ENCODE measurements around the gene KDM1B. TPM values are rescaled to one million over a fixed set of nuclear protein-coding genes. Genes with fewer than 3 reads are reported as not detected.
A peak's percentile ranks its signal among the peaks of the same experiment; 100 is the strongest.

Gene KDM1B, protein sequence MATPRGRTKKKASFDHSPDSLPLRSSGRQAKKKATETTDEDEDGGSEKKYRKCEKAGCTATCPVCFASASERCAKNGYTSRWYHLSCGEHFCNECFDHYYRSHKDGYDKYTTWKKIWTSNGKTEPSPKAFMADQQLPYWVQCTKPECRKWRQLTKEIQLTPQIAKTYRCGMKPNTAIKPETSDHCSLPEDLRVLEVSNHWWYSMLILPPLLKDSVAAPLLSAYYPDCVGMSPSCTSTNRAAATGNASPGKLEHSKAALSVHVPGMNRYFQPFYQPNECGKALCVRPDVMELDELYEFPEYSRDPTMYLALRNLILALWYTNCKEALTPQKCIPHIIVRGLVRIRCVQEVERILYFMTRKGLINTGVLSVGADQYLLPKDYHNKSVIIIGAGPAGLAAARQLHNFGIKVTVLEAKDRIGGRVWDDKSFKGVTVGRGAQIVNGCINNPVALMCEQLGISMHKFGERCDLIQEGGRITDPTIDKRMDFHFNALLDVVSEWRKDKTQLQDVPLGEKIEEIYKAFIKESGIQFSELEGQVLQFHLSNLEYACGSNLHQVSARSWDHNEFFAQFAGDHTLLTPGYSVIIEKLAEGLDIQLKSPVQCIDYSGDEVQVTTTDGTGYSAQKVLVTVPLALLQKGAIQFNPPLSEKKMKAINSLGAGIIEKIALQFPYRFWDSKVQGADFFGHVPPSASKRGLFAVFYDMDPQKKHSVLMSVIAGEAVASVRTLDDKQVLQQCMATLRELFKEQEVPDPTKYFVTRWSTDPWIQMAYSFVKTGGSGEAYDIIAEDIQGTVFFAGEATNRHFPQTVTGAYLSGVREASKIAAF
- 9.7 and 9.9 TPM in 2 replicates for total RNA-seq

DNA sequence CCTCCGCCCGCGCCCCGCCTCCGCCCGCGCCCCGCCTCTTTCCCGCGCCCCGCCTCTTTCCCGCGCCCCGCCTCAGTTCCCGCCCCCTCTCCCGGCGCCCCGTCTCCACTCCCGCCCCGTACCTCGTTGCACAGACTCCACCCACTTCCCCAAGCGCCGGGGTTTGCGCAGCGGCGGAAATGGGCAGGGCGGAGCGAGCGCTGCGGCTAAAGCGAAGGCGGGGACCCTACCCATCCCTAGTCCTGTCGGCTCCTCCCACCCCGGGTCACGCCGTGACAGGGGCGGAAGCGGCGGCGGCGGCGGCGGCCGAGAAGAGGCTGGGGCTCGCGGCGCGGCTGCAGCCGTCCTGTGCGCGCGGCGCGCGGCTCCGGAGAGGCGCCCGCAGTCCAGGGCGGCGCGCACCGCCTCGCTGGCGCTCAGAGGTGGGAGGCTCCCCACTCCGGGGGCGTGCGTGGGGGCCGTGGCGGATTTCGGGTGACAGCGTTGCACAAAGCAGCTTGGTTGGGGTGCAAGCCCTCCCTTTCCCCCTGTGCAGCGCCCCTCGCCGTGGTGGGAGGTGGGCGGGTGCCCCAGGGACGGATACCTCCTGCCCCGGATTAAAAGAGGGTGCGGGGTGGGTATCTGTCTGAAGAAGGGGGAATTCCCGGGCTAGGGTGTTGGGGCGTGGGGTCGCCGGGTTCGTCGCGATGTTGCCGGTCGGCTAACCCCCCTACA is at the start of gene KDM1B:
Gene KDM1B, plus strand, starts transcription at position 273 of the 714 bp plus-strand sequence. CDS start 4,474 bp downstream, outside the sequence.
- DNase-seq (ENCODE audit: low spot score) = peak; percentile 98
- intact Hi-C loops (cut with micrococcal nuclease) = loop anchor here (1.0 to 10.0 kb wide), 8 partner anchors 33 to 553 kb away; partner anchors contain the start of genes FAM8A1, NHLRC1 and NUP153
- Mint-ChIP-seq H3K9me3 (no peaks in the 10 kb centered on the region), H3K27me3 (ENCODE audit: low read depth) (no peaks in the 10 kb centered on the region), H3K4me1 (ENCODE audit: low read depth) (peaks cover 25% of the 10 kb centered on the region), H3K4me3 (ENCODE audit: low read depth) (peak within 1 kb of the TSS; percentile 96), H3K27ac (peak within 1 kb of the TSS; percentile 90), H3K36me3 (ENCODE audit: low read depth) (peaks cover 7% of the 10 kb centered on the region)

DNA sequence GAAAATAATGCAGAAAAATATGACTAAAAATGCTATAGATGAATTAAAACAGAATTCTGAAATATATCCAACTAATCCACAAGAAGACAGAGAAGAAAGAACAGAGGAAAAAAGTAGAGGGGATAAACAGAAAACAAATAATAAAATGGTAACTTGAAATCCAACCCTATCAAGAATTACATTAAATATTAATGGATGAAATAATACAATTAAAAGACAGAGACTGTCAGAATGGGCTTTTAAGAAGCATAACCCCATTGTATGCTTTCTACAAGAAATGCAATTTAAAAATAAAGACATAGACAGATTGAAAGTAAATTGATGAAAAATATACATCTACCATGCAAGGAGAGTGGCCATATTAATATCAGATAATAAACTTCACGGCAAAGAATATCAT is 48.2 kb upstream of the KDM1B start:
- peaks cover 46% of the 10 kb centered on the region for H3K27me3 Mint-ChIP-seq (ENCODE audit: low read depth)
- H3K9me3 Mint-ChIP-seq = peaks cover 7% of the 10 kb centered on the region
- no peak for DNase-seq (ENCODE audit: low spot score)
- H3K36me3 Mint-ChIP-seq (ENCODE audit: low read depth) = no peaks in the 10 kb centered on the region
- H3K4me3 Mint-ChIP-seq (ENCODE audit: low read depth) = no peak overlapping the region
- no peak overlapping the region for H3K27ac Mint-ChIP-seq
- intact Hi-C loops (cut with micrococcal nuclease) = no loop called here
- H3K4me1 Mint-ChIP-seq (ENCODE audit: low read depth) = no peaks in the 10 kb centered on the region

- H3K4me1 Mint-ChIP-seq (ENCODE audit: low read depth) = peaks cover 4% of the 10 kb centered on the region
- H3K27me3 Mint-ChIP-seq (ENCODE audit: low read depth) = peaks cover 54% of the 10 kb centered on the region
- H3K36me3 Mint-ChIP-seq (ENCODE audit: low read depth) = no peaks in the 10 kb centered on the region
- peaks cover 7% of the 10 kb centered on the region for H3K9me3 Mint-ChIP-seq
- H3K4me3 Mint-ChIP-seq (ENCODE audit: low read depth) = no peak overlapping the region
- H3K27ac Mint-ChIP-seq = no peak overlapping the region
- intact Hi-C loops (cut with micrococcal nuclease) = no loop called here
- DNase-seq (ENCODE audit: low spot score) = no peak
These were observed 45.1 kb upstream of the KDM1B start for GRCh38 chr6:18110162-18110561.

GRCh38 chr6:18115356-18115755 is 39.9 kb upstream of the KDM1B start:
- DNase-seq (ENCODE audit: low spot score) = peak; percentile 12
- Mint-ChIP-seq H3K36me3 (ENCODE audit: low read depth) (no peaks in the 10 kb centered on the region), H3K4me1 (ENCODE audit: low read depth) (peaks cover 12% of the 10 kb centered on the region), H3K27me3 (ENCODE audit: low read depth) (peaks cover 60% of the 10 kb centered on the region), H3K4me3 (ENCODE audit: low read depth) (no peak overlapping the region), H3K9me3 (no peaks in the 10 kb centered on the region), H3K27ac (peak overlapping the region; percentile 24)
- intact Hi-C loops (cut with micrococcal nuclease) = loop anchor here (1.0 to 2.0 kb wide), 2 partner anchors 39 to 127 kb away; partner anchors contain the start of genes KDM1B and TPMT

GRCh38 chr6:18117136-18117535 is 38.1 kb upstream of the KDM1B start:
- Mint-ChIP-seq H3K4me1 (ENCODE audit: low read depth) (peaks cover 12% of the 10 kb centered on the region), H3K36me3 (ENCODE audit: low read depth) (no peaks in the 10 kb centered on the region), H3K4me3 (ENCODE audit: low read depth) (no peak overlapping the region), H3K27ac (no peak overlapping the region), H3K9me3 (no peaks in the 10 kb centered on the region), H3K27me3 (ENCODE audit: low read depth) (peaks cover 62% of the 10 kb centered on the region)
- no peak for DNase-seq (ENCODE audit: low spot score)
- intact Hi-C loops (cut with micrococcal nuclease) = no loop called here

GRCh38 chr6:18118330-18118729 is 36.9 kb upstream of the KDM1B start:
- peaks cover 18% of the 10 kb centered on the region for H3K4me1 Mint-ChIP-seq (ENCODE audit: low read depth)
- intact Hi-C loops (cut with micrococcal nuclease) = no loop called here
- H3K27ac Mint-ChIP-seq = no peak overlapping the region
- no peaks in the 10 kb centered on the region for H3K9me3 Mint-ChIP-seq
- no peak overlapping the region for H3K4me3 Mint-ChIP-seq (ENCODE audit: low read depth)
- no peaks in the 10 kb centered on the region for H3K36me3 Mint-ChIP-seq (ENCODE audit: low read depth)
- DNase-seq (ENCODE audit: low spot score) = no peak
- H3K27me3 Mint-ChIP-seq (ENCODE audit: low read depth) = peaks cover 59% of the 10 kb centered on the region

DNA sequence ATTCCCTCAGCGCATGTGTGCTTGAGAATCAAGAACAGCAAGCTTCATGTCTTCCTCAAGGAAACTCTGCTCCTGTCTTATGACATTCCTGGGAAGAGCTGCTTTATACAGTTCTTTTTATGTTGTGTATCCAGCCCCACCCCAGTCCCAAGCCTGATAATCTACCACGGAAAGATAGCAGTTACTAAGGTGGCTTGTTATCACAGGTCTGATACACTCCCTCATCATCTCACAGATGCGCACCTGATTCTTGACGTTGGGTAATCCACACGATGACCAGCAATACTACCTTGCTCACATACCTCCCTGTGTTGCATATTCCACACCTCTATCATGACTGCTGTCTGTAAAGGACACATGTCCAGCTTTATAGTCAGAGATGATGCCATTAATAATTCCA is 36.0 kb upstream of the KDM1B start:
- Mint-ChIP-seq H3K27ac (no peak overlapping the region), H3K4me1 (ENCODE audit: low read depth) (peaks cover 17% of the 10 kb centered on the region), H3K9me3 (no peaks in the 10 kb centered on the region), H3K27me3 (ENCODE audit: low read depth) (peaks cover 53% of the 10 kb centered on the region), H3K4me3 (ENCODE audit: low read depth) (no peak overlapping the region), H3K36me3 (ENCODE audit: low read depth) (no peaks in the 10 kb centered on the region)
- no peak for DNase-seq (ENCODE audit: low spot score)
- intact Hi-C loops (cut with micrococcal nuclease) = no loop called here

GRCh38 chr6:18121580-18122127 is 33.6 kb upstream of the KDM1B start:
- peaks cover 60% of the 10 kb centered on the region for H3K27me3 Mint-ChIP-seq (ENCODE audit: low read depth)
- peak overlapping the region; percentile 24 for H3K4me3 Mint-ChIP-seq (ENCODE audit: low read depth)
- intact Hi-C loops (cut with micrococcal nuclease) = loop anchor here (2.0 to 5.0 kb wide), 2 partner anchors 33 to 381 kb away; partner anchors contain the start of genes KDM1B and TPMT
- H3K27ac Mint-ChIP-seq = no peak overlapping the region
- H3K9me3 Mint-ChIP-seq = no peaks in the 10 kb centered on the region
- peaks cover 13% of the 10 kb centered on the region for H3K4me1 Mint-ChIP-seq (ENCODE audit: low read depth)
- no peak for DNase-seq (ENCODE audit: low spot score)
- H3K36me3 Mint-ChIP-seq (ENCODE audit: low read depth) = no peaks in the 10 kb centered on the region

DNA sequence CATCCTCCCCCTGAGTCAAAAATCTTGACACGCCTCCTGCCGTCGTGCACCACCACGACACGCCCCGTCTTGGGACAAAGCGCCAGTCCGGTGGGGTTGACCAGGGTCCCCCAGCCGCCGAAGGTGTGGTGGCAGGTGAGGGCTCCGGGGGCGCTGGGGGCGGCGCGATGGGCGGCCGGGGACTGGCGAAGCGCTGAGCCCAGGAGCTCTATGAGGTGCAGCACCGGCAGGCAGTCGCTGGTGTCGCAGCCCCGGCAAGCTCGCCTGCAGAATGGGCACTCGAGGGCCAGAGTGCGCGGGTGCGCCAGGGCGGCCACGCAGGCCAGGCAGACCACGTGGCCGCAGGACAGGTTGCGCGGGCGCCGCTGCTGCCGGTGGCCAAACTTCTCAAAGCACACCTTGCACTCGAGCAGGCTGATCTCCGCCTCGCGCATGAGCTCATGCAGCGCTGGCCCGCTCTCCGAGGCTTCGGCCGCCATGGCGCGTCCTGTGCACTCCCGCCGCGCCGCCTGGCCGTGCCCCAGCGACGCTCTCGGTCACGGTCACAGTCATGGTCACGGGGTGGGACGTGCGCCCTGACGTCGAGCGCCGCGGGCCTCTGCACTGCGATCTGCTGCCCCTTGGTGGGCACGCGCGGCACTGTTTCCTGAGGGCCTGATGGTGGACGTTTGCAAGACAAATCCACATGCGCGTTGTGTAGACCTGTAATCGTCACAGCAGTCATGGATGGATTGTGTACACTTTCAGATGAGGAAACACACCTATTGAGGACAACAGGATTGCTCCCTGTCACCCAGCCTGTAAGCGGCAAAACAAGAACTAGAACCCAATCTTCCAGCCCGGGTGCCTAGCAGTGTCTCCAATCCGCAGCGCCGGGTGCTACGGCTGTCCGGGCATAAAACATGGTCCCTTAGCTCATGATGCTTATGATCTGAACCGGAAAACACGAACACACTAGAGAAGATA is 32.8 kb upstream of the KDM1B start, which contains the start of gene NHLRC1:
Gene NHLRC1, minus strand, starts transcription at position 550 of the 966 bp plus-strand sequence. Its CDS starts 71 bp downstream, at position 479.
- peak; percentile 66 for DNase-seq (ENCODE audit: low spot score)
- intact Hi-C loops (cut with micrococcal nuclease) = loop anchor here (2.0 to 5.0 kb wide), 2 partner anchors 32 to 380 kb away; partner anchors contain the start of genes KDM1B and TPMT
- H3K36me3 Mint-ChIP-seq (ENCODE audit: low read depth) = no peaks in the 10 kb centered on the region
- H3K27ac Mint-ChIP-seq = no peak within 1 kb of the TSS
- H3K27me3 Mint-ChIP-seq (ENCODE audit: low read depth) = peaks cover 56% of the 10 kb centered on the region
- H3K4me1 Mint-ChIP-seq (ENCODE audit: low read depth) = peaks cover 13% of the 10 kb centered on the region
- no peaks in the 10 kb centered on the region for H3K9me3 Mint-ChIP-seq
- peak within 1 kb of the TSS; percentile 59 for H3K4me3 Mint-ChIP-seq (ENCODE audit: low read depth)

- no peak overlapping the region for H3K27ac Mint-ChIP-seq
- no peaks in the 10 kb centered on the region for H3K36me3 Mint-ChIP-seq (ENCODE audit: low read depth)
- intact Hi-C loops (cut with micrococcal nuclease) = no loop called here
- DNase-seq (ENCODE audit: low spot score) = no peak
- no peaks in the 10 kb centered on the region for H3K9me3 Mint-ChIP-seq
- H3K27me3 Mint-ChIP-seq (ENCODE audit: low read depth) = peaks cover 29% of the 10 kb centered on the region
- no peak overlapping the region for H3K4me3 Mint-ChIP-seq (ENCODE audit: low read depth)
- H3K4me1 Mint-ChIP-seq (ENCODE audit: low read depth) = peaks cover 13% of the 10 kb centered on the region
These were observed 29.1 kb upstream of the KDM1B start for GRCh38 chr6:18126121-18126520.

DNA sequence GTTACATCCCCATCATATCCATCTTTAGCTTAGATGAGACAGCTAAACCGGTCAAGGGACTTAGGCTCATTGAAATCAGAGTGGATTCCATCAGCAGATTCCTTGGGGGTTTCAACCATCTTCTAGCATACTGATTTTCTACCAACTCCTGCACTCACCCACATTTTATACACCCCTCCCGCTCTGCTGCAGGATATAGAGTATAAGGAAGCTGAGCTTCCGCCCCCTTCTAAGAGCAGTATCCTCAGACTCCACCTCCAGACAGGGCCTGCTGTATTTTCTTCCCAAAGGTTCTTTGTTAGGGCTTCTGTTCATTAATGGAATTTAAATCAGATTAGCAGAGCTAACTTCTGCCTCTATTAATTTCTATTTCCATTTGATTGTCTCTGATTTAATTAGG is 22.9 kb upstream of the KDM1B start:
- H3K9me3 Mint-ChIP-seq = no peaks in the 10 kb centered on the region
- intact Hi-C loops (cut with micrococcal nuclease) = no loop called here
- H3K4me3 Mint-ChIP-seq (ENCODE audit: low read depth) = no peak overlapping the region
- peaks cover 11% of the 10 kb centered on the region for H3K36me3 Mint-ChIP-seq (ENCODE audit: low read depth)
- DNase-seq (ENCODE audit: low spot score) = no peak
- H3K4me1 Mint-ChIP-seq (ENCODE audit: low read depth) = peaks cover 2% of the 10 kb centered on the region
- H3K27ac Mint-ChIP-seq = no peak overlapping the region
- H3K27me3 Mint-ChIP-seq (ENCODE audit: low read depth) = no peaks in the 10 kb centered on the region

Measured in activated T-helper 2 cell treated with anti-CD3 and anti-CD28 coated beads, Interferon-gamma antibody, Interleukin-2, Interleukin-4, amounts not matched to agents 10 μg/mL and 5 μg/mL and 100 μg/mL, durations not matched to agents 14 hours and 24 hours and 36 hours (primary cell).